CD4-positive, alpha-beta T cell treated with Interleukin-6 for 4 hours (primary cell): ENCODE results near the gene DDX24.
"Not testable (repeated sequence)": the region's sequence is repeated elsewhere in the genome, so short reads cannot be mapped to it uniquely, and the experiment has no call there.

Source experiments
- DNase-seq: peaks from one replicate; pipeline ENCODE4 v3.0.0-alpha.2; 2020; ENCODE audit warnings: mixed read lengths

Gene DDX24

GRCh38 chr14:94077823-94078222 lies 3.2 kb downstream of the DDX24 start:
- no peak for DNase-seq

- DNase-seq = no peak
Observed at GRCh38 chr14:94077111-94077821, 3.7 kb downstream of the DDX24 start.

- no peak for DNase-seq
Observed at GRCh38 chr14:94075008-94075407, 6.0 kb downstream of the DDX24 start.

- DNase-seq = no peak
Observed at GRCh38 chr14:94074534-94074933, 6.5 kb downstream of the DDX24 start.

GRCh38 chr14:94072076-94072475 lies 8.9 kb downstream of the DDX24 start:
- not testable (repeated sequence) for DNase-seq

GRCh38 chr14:94066089-94066676 lies 14.8 kb downstream of the DDX24 start:
- peak; percentile 20 for DNase-seq

- DNase-seq = no peak
Observed at GRCh38 chr14:94062344-94062940, 18.6 kb downstream of the DDX24 start.

GRCh38 chr14:94059998-94060397 lies 21.0 kb downstream of the DDX24 start:
- DNase-seq = no peak

- no peak for DNase-seq
Observed at GRCh38 chr14:94058674-94059138, 22.3 kb downstream of the DDX24 start.

- DNase-seq = no peak
Observed at GRCh38 chr14:94058128-94058673, 22.8 kb downstream of the DDX24 start.

- DNase-seq = no peak
Observed at GRCh38 chr14:94056579-94057308, 24.3 kb downstream of the DDX24 start.

GRCh38 chr14:94054936-94055335 lies 26.1 kb downstream of the DDX24 start:
- DNase-seq = no peak

- no peak for DNase-seq
Observed at GRCh38 chr14:94054401-94054800, 26.6 kb downstream of the DDX24 start.

- no peak for DNase-seq
Observed at GRCh38 chr14:94052662-94053061, 28.3 kb downstream of the DDX24 start.

GRCh38 chr14:94052199-94052598 lies 28.8 kb downstream of the DDX24 start:
- DNase-seq = no peak

GRCh38 chr14:94051779-94052178 lies 29.2 kb downstream of the DDX24 start:
- DNase-seq = no peak

GRCh38 chr14:94051115-94051514 lies 29.9 kb downstream of the DDX24 start:
- no peak for DNase-seq

- DNase-seq = no peak
Observed at GRCh38 chr14:94050231-94050880, 30.6 kb downstream of the DDX24 start.

- DNase-seq = no peak
Observed at GRCh38 chr14:94049625-94050023, 31.4 kb downstream of the DDX24 start.

GRCh38 chr14:94048691-94049624 lies 32.0 kb downstream of the DDX24 start:
- no peak for DNase-seq

GRCh38 chr14:94047581-94047980 lies 33.4 kb downstream of the DDX24 start:
- DNase-seq = no peak
